Heart left ventricle (tissue), 13 donors: ENCODE measurements around the gene NTRK3.

Experiments
- POLR2A ChIP-seq, 2 donors: fragments of 450-650 bp; IDR thresholded peaks; one replicate each; pipeline ENCODE4 v1.6.1; 2017; ENCODE audit warnings: antibody characterized with exemption in 2 of 2, mild to moderate bottlenecking in 2 of 2, moderate library complexity in 2 of 2
- TF ChIP-seq, protein P1 (sequence below), 12 donors: fragments of 200-600 bp; sonication (generic) in 4 of 12; IDR thresholded peaks; one replicate each; pipeline versions ENCODE4 v1.5.0 to v1.8.0; 2018 to 2022; ENCODE audit warnings: antibody characterized with exemption in 12 of 12, mild to moderate bottlenecking in 5 of 12
- donor health status: ischemic (EF 13 %, LVEDD 7.1; RV severe dilation, severe dysfunction).
- donor health status: DM: no; HTN: yes; CAD: no.
- donor health status: DM: no; HTN: no; CAD: no.
- donor health status: ischemic (EF 25% LVEDD 6.9; RV normal size, moderate dysfunction).
- donor health status: ischemic (EF 25% LVEDD 5.7; RV mildly dilated, moderate dysfunction).
- donor health status: ischemic (EF 35%, LVEDD 5.7; RV mildly dilated, moderate dysfunction).
- donor health status: nonischemic (EF 11% LVEDD 7.7; RV severe dilation, severe dysfunction).
- donor health status: DM: yes; HTN: yes; CAD: no.
- donor health status: PGD.
- donor health status: ischemic (EF 29% LVEDD 5.4; RV normal size, mild dysfunction).
- donor health status: nonischemic (EF 23%, LVEDD 6.1; RV moderate dilation, normal function).

DNA sequence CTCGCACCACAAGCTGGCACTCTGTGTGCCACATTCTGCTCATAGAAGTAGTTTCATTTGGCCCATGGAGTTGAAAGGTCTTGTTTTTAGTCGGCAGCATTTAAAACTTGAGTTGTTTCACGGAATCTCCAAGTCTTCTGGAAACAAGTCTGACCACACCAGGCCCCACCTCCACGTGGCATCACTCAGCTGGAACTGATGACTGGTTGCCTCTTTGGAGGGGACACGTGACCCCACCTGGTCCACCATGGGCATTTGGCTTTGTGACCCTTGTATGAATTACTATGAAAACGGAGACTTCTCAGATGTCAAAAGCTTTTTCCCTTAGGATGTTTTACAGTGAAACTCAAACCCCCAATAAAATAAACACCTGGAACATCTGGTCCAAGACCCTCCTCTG, 74.9 kb downstream of the NTRK3 start:
- TF ChIP-seq, protein P1, sequence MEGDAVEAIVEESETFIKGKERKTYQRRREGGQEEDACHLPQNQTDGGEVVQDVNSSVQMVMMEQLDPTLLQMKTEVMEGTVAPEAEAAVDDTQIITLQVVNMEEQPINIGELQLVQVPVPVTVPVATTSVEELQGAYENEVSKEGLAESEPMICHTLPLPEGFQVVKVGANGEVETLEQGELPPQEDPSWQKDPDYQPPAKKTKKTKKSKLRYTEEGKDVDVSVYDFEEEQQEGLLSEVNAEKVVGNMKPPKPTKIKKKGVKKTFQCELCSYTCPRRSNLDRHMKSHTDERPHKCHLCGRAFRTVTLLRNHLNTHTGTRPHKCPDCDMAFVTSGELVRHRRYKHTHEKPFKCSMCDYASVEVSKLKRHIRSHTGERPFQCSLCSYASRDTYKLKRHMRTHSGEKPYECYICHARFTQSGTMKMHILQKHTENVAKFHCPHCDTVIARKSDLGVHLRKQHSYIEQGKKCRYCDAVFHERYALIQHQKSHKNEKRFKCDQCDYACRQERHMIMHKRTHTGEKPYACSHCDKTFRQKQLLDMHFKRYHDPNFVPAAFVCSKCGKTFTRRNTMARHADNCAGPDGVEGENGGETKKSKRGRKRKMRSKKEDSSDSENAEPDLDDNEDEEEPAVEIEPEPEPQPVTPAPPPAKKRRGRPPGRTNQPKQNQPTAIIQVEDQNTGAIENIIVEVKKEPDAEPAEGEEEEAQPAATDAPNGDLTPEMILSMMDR (IDR thresholded peaks at IDR 0.05): no peak
- TF ChIP-seq POLR2A (IDR thresholded peaks at IDR 0.05): no peak
